Spinal cord (tissue), 10 donors: Measurements from ENCODE around the gene CHD3. TPM values are rescaled to one million over a fixed set of nuclear protein-coding genes. Genes with fewer than 3 reads are reported as not detected.

Experiments used
- DNase-seq, 6 donors: peaks; one replicate each; pipeline versions ENCODE4 v3.0.0 to v3.0.0-alpha.2; 2013 to 2015; ENCODE audit warnings: low spot score in 6 of 6, low read depth in 4 of 6
- H3K27ac ChIP-seq: one replicate; pipeline ENCODE4 v1.5.1; 2013; ENCODE audit warnings: low read depth, low read length, control low read depth
- H3K27me3 ChIP-seq: one replicate; pipeline ENCODE4 v1.6.1; 2013; ENCODE audit warnings: low read length; ENCODE audit not compliant: control insufficient read depth, insufficient read depth
- H3K36me3 ChIP-seq: one replicate; pipeline ENCODE4 v1.6.1; 2013; ENCODE audit warnings: low read length; ENCODE audit not compliant: control insufficient read depth, insufficient read depth
- H3K4me1 ChIP-seq: one replicate; pipeline ENCODE4 v1.6.1; 2013; ENCODE audit warnings: low read length; ENCODE audit not compliant: control insufficient read depth, insufficient read depth
- H3K4me3 ChIP-seq: one replicate; pipeline ENCODE4 v1.5.1; 2013; ENCODE audit warnings: low read depth, low read length, control low read depth
- H3K9me3 ChIP-seq: one replicate; pipeline ENCODE4 v1.6.1; 2013; ENCODE audit warnings: low read length; ENCODE audit not compliant: control insufficient read depth, insufficient read depth
- WGBS: methylation state at CpG from one replicate; pipeline ENCODE4 v1.1.5; 2013; ENCODE audit warnings: missing lambda C conversion rate; ENCODE audit not compliant: insufficient coverage; 5-methylcytosine and 5-hydroxymethylcytosine counted together
- polyA plus RNA-seq, 2 donors: library from polyadenylated mRNA; unstranded; fragments of 120-200 nt; gene quantifications; one replicate each; pipeline ENCODE4 v1.2.1, GENCODE V29; 2013; ENCODE audit not compliant: insufficient read length in 2 of 2
- small RNA-seq: library from RNA; depleted of rRNA; stranded (forward); fragments of <200 nt; gene quantifications from one replicate; pipeline ENCODE3, GENCODE V24; 2014; ENCODE audit warnings: low replicate concordance
- total RNA-seq, 2 donors: library from RNA; depleted of rRNA in 1 of 2; stranded (reverse); fragments of 120-200 nt in 1 of 2; fragments of >200 nt in 1 of 2; gene quantifications; one replicate each; pipeline versions ENCODE4 v1.2.3 to v1.2.4, GENCODE V29; 2013 to 2014
- donor health status: healthy.

CHD3 gene
- total and polyA plus RNA-seq, 4 donors: 87.0 to 188 (median 127) TPM

GRCh38 chr17:7959503-7960253, 71.1 kb downstream of the CHD3 start:
- 93% methylated on average over 4 of the region's 9 CpGs for WGBS
- Histone ChIP-seq H3K36me3 (no peaks in the 10 kb centered on the region), H3K4me3 (no peak overlapping the region), H3K4me1 (no peaks in the 10 kb centered on the region), H3K27me3 (no peaks in the 10 kb centered on the region), H3K27ac (no peak overlapping the region), H3K9me3 (no peaks in the 10 kb centered on the region)
- DNase-seq: no peak

- Histone ChIP-seq H3K27ac (no peak overlapping the region), H3K27me3 (no peaks in the 10 kb centered on the region), H3K4me1 (no peaks in the 10 kb centered on the region), H3K36me3 (no peaks in the 10 kb centered on the region), H3K9me3 (no peaks in the 10 kb centered on the region), H3K4me3 (no peak overlapping the region)
- no peak for DNase-seq
- no CpG with 5 or more reads among the region's 2 CpGs for WGBS
Observed at GRCh38 chr17:7961421-7961820, 72.8 kb downstream of the CHD3 start.

Small RNA genes lying within 50 kb of the gene (small RNA-seq; reads per million reads assigned to genes)
- 24.6 reads per million, percentile 97 among the genes with 10 or more reads in this experiment for gene SCARNA21

Other genes starting within 250 kb of the CHD3 start
- 10 to 100 TPM; 29.1 to 46.7 TPM for gene ATP1B2, start 237.9 kb upstream of the CHD3 start, total RNA-seq
- 100 to 1,000 TPM; 301 to 332 TPM for gene ATP1B2, start 237.9 kb upstream of the CHD3 start, polyA plus RNA-seq
- gene TP53, start 201.3 kb upstream of the CHD3 start, total RNA-seq: 10 to 100 TPM; 12.1 to 17.2 TPM
- 10 to 100 TPM; 32.3 to 36.8 TPM for gene TP53, start 201.3 kb upstream of the CHD3 start, polyA plus RNA-seq
- gene WRAP53, start 200.3 kb upstream of the CHD3 start, total RNA-seq: 10 to 100 TPM in 1 of 2 donors, 1 to 10 TPM in 1; 4.9 to 13.4 TPM
- 10 to 100 TPM; 17.7 to 17.9 TPM for gene WRAP53, start 200.3 kb upstream of the CHD3 start, polyA plus RNA-seq
- 10 to 100 TPM; 18.7 to 39.9 TPM for gene EFNB3, start 183.6 kb upstream of the CHD3 start, total RNA-seq
- 100 to 1,000 TPM; 205 to 243 TPM for gene EFNB3, start 183.6 kb upstream of the CHD3 start, polyA plus RNA-seq
- gene DNAH2, start 171.0 kb upstream of the CHD3 start, total RNA-seq: 1 to 10 TPM; 1.3 to 2.8 TPM
- 1 to 10 TPM; 3.1 to 3.2 TPM for gene DNAH2, start 171.0 kb upstream of the CHD3 start, polyA plus RNA-seq
- 10 to 100 TPM in 1 of 2 donors, 1 to 10 TPM in 1; 9.6 to 11.2 TPM for gene KDM6B, start 54.6 kb upstream of the CHD3 start, total RNA-seq
- 10 to 100 TPM; 29.8 to 34.0 TPM for gene KDM6B, start 54.6 kb upstream of the CHD3 start, polyA plus RNA-seq
- 10 to 100 TPM in 1 of 2 donors, 1 to 10 TPM in 1; 2.7 to 27.6 TPM for gene TMEM88, start 33.7 kb upstream of the CHD3 start, total RNA-seq
- 10 to 100 TPM; 12.1 to 15.0 TPM for gene TMEM88, start 33.7 kb upstream of the CHD3 start, polyA plus RNA-seq
- gene NAA38, start 31.2 kb upstream of the CHD3 start, total RNA-seq: 100 to 1,000 TPM in 1 of 2 donors, 10 to 100 TPM in 1; 46.4 to 167 TPM
- gene NAA38, start 31.2 kb upstream of the CHD3 start, polyA plus RNA-seq: 100 to 1,000 TPM; 103 to 105 TPM
- 10 to 100 TPM in 1 of 2 donors, 1 to 10 TPM in 1; 8.2 to 21.9 TPM for gene CYB5D1, start 30.8 kb upstream of the CHD3 start, total RNA-seq
- gene CYB5D1, start 30.8 kb upstream of the CHD3 start, polyA plus RNA-seq: 10 to 100 TPM; 20.1 to 21.0 TPM
- 1 to 10 TPM; 3.8 to 4.7 TPM for gene RNF227, start 27.5 kb downstream of the CHD3 start, total RNA-seq
- gene RNF227, start 27.5 kb downstream of the CHD3 start, polyA plus RNA-seq: 1 to 10 TPM; 6.0 to 6.7 TPM
- gene KCNAB3, start 41.1 kb downstream of the CHD3 start, total RNA-seq: 1 to 10 TPM; 3.2 to 4.8 TPM
- 10 to 100 TPM; 25.9 to 33.6 TPM for gene KCNAB3, start 41.1 kb downstream of the CHD3 start, polyA plus RNA-seq
- gene TRAPPC1, start 43.2 kb downstream of the CHD3 start, total RNA-seq: 10 to 100 TPM; 21.5 to 31.5 TPM
- 100 to 1,000 TPM; 170 to 177 TPM for gene TRAPPC1, start 43.2 kb downstream of the CHD3 start, polyA plus RNA-seq
- gene CNTROB, start 43.4 kb downstream of the CHD3 start, total RNA-seq: 10 to 100 TPM; 14.4 to 25.9 TPM
- 10 to 100 TPM; 45.1 to 59.5 TPM for gene CNTROB, start 43.4 kb downstream of the CHD3 start, polyA plus RNA-seq
- under 1 TPM; 0.10 to 0.39 TPM for gene GUCY2D, start 113.8 kb downstream of the CHD3 start, total RNA-seq
- 1 to 10 TPM in 1 of 2 donors, under 1 TPM in 1; 0.84 to 2.3 TPM for gene GUCY2D, start 113.8 kb downstream of the CHD3 start, polyA plus RNA-seq
- under 1 TPM; 0.06 to 0.10 TPM for gene ALOX15B, start 150.3 kb downstream of the CHD3 start, total RNA-seq
- gene ALOX15B, start 150.3 kb downstream of the CHD3 start, polyA plus RNA-seq: under 1 TPM; 0.13 to 0.26 TPM
- gene ALOX12B, start 198.9 kb downstream of the CHD3 start, total RNA-seq: under 1 TPM in 1 of 2 donors, not detected in 1; 0.30 TPM
- gene ALOX12B, start 198.9 kb downstream of the CHD3 start, polyA plus RNA-seq: 1 to 10 TPM in 1 of 2 donors, under 1 TPM in 1; 0.60 to 1.1 TPM
- gene ALOXE3, start 229.7 kb downstream of the CHD3 start, total RNA-seq: under 1 TPM; 0.17 to 0.50 TPM
- gene ALOXE3, start 229.7 kb downstream of the CHD3 start, polyA plus RNA-seq: 1 to 10 TPM; 1.2 to 1.8 TPM
- under 1 TPM; 0.20 to 0.39 TPM for gene HES7, start 235.3 kb downstream of the CHD3 start, total RNA-seq
- gene HES7, start 235.3 kb downstream of the CHD3 start, polyA plus RNA-seq: 1 to 10 TPM; 1.7 to 2.5 TPM